IPS-18c (cell line): ENCODE results near the gene ATP2B2.

ENCODE experiments used
- H3K4me3 ChIP-seq: 2 replicates; pipeline ENCODE4 v1.7.0; 2013; ENCODE audit warnings: low read depth, mild to moderate bottlenecking, low read length, moderate library complexity; ENCODE audit not compliant: insufficient read depth
- H3K9me3 ChIP-seq: one replicate; pipeline ENCODE4 v1.6.1; 2013; ENCODE audit warnings: mild to moderate bottlenecking, low read length, moderate library complexity; ENCODE audit not compliant: control insufficient read depth, insufficient read depth

Gene ATP2B2

DNA sequence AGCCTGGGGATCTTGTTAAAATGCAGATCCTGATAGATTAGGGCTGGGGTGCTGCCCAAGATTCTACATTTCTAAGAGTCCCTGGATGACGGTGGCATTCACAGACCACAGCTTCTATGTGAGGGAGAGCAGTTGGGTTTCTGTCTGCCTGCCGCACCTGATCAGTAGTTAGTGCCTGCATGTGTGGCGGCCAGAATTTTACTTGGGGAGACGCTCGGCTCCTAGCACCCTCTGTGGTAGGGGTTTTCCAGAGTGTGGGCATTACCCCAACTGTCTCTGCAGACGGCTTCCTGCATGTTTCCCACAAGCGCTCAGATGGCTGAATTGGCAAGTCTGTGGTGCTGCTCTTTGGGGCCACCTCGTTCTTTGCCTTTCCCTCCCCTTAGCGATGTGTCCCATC lies 220.9 kb downstream of the ATP2B2 start:
- Histone ChIP-seq H3K4me3 (no peak overlapping the region), H3K9me3 (no peaks in the 10 kb centered on the region)

DNA sequence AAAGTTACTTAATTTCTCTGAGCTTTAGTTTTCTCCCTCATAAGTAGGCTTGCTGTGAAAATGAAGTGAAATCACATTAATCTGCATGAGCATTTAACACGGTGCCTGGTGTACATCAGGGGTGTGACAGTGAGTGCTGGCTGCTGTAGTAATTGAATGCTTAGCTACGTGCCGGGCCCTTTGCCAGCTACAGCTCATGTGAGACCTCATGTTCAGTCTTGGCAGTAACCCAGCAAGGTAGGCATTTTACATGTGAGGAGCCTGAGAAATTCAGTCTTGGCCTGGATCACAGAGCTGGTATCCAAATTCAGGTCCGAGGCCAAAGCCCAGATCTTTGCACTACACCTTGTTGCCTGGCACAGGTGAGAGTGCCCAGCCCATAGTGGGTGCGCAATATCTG lies 221.7 kb downstream of the ATP2B2 start:
- Histone ChIP-seq H3K4me3 (no peak overlapping the region), H3K9me3 (no peaks in the 10 kb centered on the region)

DNA sequence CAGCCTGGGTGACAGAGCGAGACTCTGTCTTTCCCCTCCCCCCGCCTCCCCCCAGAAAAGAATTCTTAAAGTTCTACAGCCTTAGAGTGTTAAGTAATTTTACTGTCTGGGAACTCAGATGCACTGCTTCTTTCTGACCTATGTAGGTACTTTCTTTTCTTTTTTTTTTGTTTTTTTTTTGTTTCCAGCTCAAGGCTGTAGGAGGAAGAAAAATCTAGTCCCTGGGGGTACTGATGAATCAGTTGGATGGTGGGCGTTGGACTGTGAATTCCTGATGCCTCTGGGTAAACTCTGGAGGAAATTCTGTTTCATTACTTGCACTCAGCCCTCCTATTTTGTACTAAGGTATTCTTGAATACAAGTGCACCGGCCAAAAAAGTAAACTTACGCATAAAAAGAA lies 223.4 kb downstream of the ATP2B2 start:
- no peaks in the 10 kb centered on the region for H3K9me3 ChIP-seq
- no peak overlapping the region for H3K4me3 ChIP-seq

DNA sequence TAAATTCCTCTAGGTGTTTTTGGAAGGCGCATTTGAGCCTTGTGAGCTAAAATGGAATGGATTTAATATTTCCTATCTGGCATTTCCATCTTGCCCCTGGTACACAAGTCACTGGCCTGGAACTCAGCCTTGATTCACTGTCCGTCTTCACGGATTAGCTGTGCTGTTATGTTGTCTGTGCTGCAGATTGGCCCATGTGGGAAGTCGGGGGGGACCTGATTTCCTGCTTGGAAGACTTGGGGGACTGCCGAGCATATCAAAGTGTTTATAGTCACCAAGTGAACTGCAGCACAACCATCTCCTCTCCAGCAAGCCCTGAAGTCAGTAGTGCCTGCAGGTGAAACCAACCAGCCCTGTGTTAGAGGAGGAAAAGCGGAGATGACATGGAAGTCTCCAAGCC lies 224.8 kb downstream of the ATP2B2 start:
- H3K4me3 ChIP-seq, result no peak overlapping the region
- no peaks in the 10 kb centered on the region for H3K9me3 ChIP-seq

DNA sequence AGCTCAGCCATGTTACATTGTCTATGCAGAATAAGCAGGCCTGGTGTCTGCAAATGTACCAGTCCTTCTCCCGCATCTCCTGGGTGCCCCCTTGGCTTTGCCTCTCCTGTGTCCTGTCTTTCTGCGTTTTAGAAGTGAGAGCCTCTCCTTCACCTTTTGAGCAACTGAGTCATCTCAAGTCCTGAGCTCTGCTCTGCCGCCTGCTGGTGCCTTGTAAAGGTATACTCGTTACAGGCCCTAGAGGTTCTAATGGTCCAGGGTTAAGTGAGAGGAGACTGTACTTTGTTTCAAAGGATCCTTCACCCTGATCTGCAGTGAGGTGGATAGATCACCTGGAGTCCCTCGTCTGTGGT lies 225.2 kb downstream of the ATP2B2 start:
- H3K9me3 ChIP-seq, result no peaks in the 10 kb centered on the region
- H3K4me3 ChIP-seq, result no peak overlapping the region

DNA sequence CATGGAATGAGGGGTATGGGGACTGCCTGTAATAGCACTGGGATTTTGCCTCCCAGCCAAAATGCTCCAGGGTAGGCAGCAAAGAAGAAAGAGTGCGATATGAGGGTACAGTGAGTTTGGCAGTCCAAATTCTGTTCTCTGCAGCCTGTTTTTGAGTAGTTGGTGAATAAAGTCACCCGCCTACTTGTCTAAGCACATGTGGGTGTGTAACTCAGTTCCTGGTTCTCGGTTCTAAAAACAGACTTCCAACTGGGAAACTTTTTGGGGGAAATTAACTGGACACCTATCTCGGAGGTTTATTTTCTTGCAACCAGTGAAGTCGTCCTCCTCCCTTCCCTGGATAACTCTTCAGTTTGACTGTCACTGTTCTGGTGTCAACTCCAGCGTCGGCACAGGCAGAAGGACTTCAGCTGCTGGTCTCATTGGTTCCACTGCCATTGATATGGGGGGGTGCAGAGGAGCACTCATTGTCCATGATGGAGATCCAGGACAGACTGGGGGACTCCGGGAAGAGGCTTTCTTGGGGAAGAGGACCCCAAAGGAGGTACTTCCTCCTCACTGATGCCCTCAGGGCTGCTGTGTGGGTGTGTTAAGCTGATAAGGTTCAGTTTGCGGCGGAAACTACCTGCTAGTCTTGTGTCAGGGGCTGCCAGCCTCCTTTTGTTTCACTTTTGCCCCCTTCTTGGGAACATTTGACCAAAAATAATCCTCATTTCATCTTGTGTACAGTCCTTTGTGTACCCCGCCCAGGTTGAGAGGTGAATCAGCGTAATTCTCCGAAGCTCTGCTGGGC lies 225.8 kb downstream of the ATP2B2 start:
- Histone ChIP-seq H3K9me3 (no peaks in the 10 kb centered on the region), H3K4me3 (no peak overlapping the region)

DNA sequence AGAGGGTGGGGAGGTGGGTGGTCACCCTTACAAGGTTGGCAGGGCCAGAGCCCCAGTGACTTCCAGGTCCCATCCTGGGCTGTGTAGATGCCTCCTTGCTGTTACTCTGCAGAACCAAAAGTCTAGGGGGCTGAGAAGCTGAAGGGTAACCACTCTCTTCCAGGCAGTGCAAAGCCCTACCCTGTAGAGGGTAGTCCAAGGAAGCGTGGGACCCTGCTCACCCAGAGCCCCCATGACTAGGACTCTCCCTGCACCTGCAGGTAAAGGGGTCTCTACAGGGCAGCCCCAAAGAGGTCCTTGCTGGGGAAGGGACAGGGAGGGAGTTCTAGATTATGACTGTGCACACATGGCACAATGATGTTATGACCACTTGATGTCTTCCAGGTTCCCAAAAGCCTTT lies 226.9 kb downstream of the ATP2B2 start:
- Histone ChIP-seq H3K4me3 (no peak overlapping the region), H3K9me3 (no peaks in the 10 kb centered on the region)

DNA sequence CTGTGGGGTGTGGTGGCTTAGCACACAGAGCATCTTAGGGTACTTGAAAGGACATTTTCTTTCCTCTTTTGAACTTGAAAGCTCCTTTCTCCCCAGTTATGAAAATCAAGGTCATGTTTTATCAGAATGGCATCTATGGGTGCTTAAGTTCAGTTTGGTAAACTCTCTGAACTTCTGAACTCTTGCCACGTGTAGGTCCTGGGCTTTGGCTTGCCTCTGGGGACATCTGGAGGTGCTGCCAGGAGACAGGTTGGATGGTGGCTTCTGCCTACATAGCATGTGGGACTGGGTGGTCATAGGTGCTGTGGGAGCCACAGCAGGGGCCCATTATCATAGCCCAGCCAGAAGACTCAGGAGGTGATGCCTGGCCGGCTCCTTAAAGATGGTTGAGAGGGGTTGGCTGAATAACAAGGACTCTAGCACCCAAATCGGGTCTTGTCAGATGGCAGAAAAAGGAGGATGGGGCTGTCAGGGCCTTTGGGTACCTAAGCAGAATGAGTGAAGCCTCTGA lies 228.2 kb downstream of the ATP2B2 start:
- no peaks in the 10 kb centered on the region for H3K9me3 ChIP-seq
- no peak overlapping the region for H3K4me3 ChIP-seq

DNA sequence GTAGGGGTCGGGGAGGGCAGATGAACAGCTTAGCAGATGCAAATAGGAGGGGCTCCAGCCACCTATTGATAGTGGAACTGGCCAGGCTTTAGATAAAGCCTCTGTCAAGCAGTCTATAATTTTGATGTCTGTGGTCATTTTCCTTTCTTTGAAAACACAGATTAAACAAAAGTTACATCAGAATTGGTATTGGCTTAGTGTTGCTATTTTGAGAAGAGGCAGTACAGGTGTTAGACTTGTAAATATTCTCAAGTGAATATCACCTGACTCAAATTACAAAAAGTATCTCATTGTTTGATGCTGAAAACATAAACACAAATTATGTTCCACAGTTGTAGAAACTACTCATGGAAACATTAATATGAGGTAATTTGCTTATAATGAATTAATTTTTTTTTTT lies 230.8 kb downstream of the ATP2B2 start:
- H3K4me3 ChIP-seq, result no peak overlapping the region

More for the DNA sequence above, 230.8 kb downstream of the ATP2B2 start:
- H3K9me3 ChIP-seq, result no peaks in the 10 kb centered on the region
